T-cell (primary cell): ENCODE data around the gene MAN2B2. TPM values are rescaled to one million over a fixed set of nuclear protein-coding genes. Genes with fewer than 3 reads are reported as not detected.

Experiments
- ATAC-seq, 4 experiments: fragments of 200-7000 bp in 3 of 4; fragments of 150-1000 bp in 1 of 4; cut with Tn5 transposase; replicated peaks in 1 of 4; 1 replicate in 3 of 4; 2 replicates in 1 of 4; pipeline ENCODE4 v1.10.0; 2021; ENCODE audit warnings: moderate library complexity in 3 of 4, mild to moderate bottlenecking in 2 of 4, moderate number of reproducible peaks in 1 of 4
- CTCF ChIA-PET, 2 donors: fragments of 300-600 bp; sonication (Branson Sonifier 250); formaldehyde crosslinking; loops; one replicate each; lab custom pipeline; 2022; ENCODE audit warnings: antibody characterized with exemption in 2 of 2; lab: Charles Lee
- POLR2A ChIA-PET, 2 donors: fragments of 300-600 bp; sonication (Branson Sonifier 250); formaldehyde crosslinking; loops; one replicate each; lab custom pipeline; 2022; ENCODE audit warnings: antibody characterized with exemption in 2 of 2; lab: Charles Lee
- DNase-seq, 35 experiments: peaks; one replicate each; pipeline versions ENCODE4 v3.0.0 to v3.0.0-alpha.2; 2013 to 2023
- H3K27ac ChIP-seq: one replicate; pipeline ENCODE4 v1.5.1; 2013; ENCODE audit warnings: low read length
- H3K27me3 ChIP-seq, 2 experiments: replicated peaks in 1 of 2; 1 replicate in 1 of 2; 2 replicates in 1 of 2; pipeline versions ENCODE4 v1.6.1 to v1.7.0; 2013; ENCODE audit warnings: low read length in 1 of 2, mixed read lengths in 1 of 2; ENCODE audit not compliant: control insufficient read depth in 2 of 2, insufficient read depth in 2 of 2; ENCODE audit errors: extremely low read depth in 1 of 2
- H3K36me3 ChIP-seq, 2 donors: 1 replicate in 1 of 2; 2 replicates in 1 of 2; pipeline versions ENCODE4 v1.6.1 to v1.7.0; 2013; ENCODE audit warnings: low read length in 1 of 2; ENCODE audit not compliant: control insufficient read depth in 2 of 2, insufficient read depth in 1 of 2; ENCODE audit errors: extremely low read depth in 1 of 2
- H3K4me1 ChIP-seq, 2 experiments: 1 replicate in 1 of 2; 2 replicates in 1 of 2; pipeline versions ENCODE4 v1.6.1 to v1.7.0; 2013; ENCODE audit warnings: low read length in 2 of 2, mixed read lengths in 1 of 2; ENCODE audit not compliant: insufficient read depth in 2 of 2, control insufficient read depth in 1 of 2; ENCODE audit errors: extremely low read depth in 1 of 2
- H3K4me3 ChIP-seq, 2 donors: 1 replicate in 1 of 2; 2 replicates in 1 of 2; pipeline versions ENCODE4 v1.5.1 to v1.7.0; 2013; ENCODE audit warnings: mild to moderate bottlenecking in 2 of 2, low read length in 1 of 2, moderate library complexity in 1 of 2; ENCODE audit not compliant: control insufficient read depth in 1 of 2; ENCODE audit errors: extremely low read depth in 1 of 2
- H3K9me3 ChIP-seq: 2 replicates; pipeline ENCODE4 v1.7.0; 2013
- H3K27ac Mint-ChIP-seq, 2 donors: one replicate each; pipeline ENCODE4 v1.8.0; 2020 to 2021; ENCODE audit warnings: mild to moderate bottlenecking in 2 of 2, mixed read lengths in 2 of 2
- H3K27me3 Mint-ChIP-seq, 2 donors: one replicate each; pipeline ENCODE4 v1.8.0; 2021 to 2022; ENCODE audit warnings: mixed read lengths in 2 of 2
- H3K36me3 Mint-ChIP-seq: one replicate; pipeline ENCODE4 v1.8.0; 2021; ENCODE audit warnings: mixed read lengths
- H3K4me1 Mint-ChIP-seq, 3 donors: one replicate each; pipeline ENCODE4 v1.8.0; 2020 to 2022; ENCODE audit warnings: mixed read lengths in 3 of 3, mild to moderate bottlenecking in 1 of 3
- H3K4me3 Mint-ChIP-seq, 3 donors: one replicate each; pipeline ENCODE4 v1.8.0; 2020 to 2022; ENCODE audit warnings: mild to moderate bottlenecking in 3 of 3, mixed read lengths in 3 of 3, moderate library complexity in 3 of 3
- H3K9me3 Mint-ChIP-seq, 3 donors: one replicate each; pipeline ENCODE4 v1.8.0; 2020 to 2022; ENCODE audit warnings: mixed read lengths in 3 of 3
- WGBS: methylation state at CpG from one replicate; pipeline ENCODE4 v1.1.5; 2013; ENCODE audit warnings: missing lambda C conversion rate; ENCODE audit not compliant: insufficient coverage; 5-methylcytosine and 5-hydroxymethylcytosine counted together
- total RNA-seq, 35 experiments: library from RNA in 6 of 35; stranded (reverse) in 6 of 35; fragments of 120-200 nt in 1 of 35; gene quantifications; one replicate each; pipeline versions ENCODE4 v1.2.1 to v1.2.4 and lab custom pipeline; 2013 to 2026

The MAN2B2 gene
- total RNA-seq, 5 donors from 2014 or later (not counting 1 experiment from before 2014, with no cell fraction given), result 27.4 to 54.1 (median 45.8) TPM

GRCh38 chr4:6605605-6606004 lies 30.6 kb downstream of the MAN2B2 start:
- Histone ChIP-seq H3K9me3 (no peaks in the 10 kb centered on the region), H3K4me3 (no peak overlapping the region), H3K4me1 (peaks cover 0 to 9% of the 10 kb centered on the region in 2 experiments), H3K36me3 (peaks cover 27 to 90% of the 10 kb centered on the region in 2 donors), H3K27me3 (no peaks in the 10 kb centered on the region), H3K27ac (no peak overlapping the region)
- CTCF ChIA-PET, result no interaction called here
- H3K9me3 Mint-ChIP-seq, result peaks cover 0 to 8% (median 0%) of the 10 kb centered on the region in 3 donors
- ATAC-seq (no peak), DNase-seq (no peak)
- POLR2A ChIA-PET, result no interaction called here
- 100% methylated on average over 2 of the region's 2 CpGs for WGBS
- peaks cover 88% of the 10 kb centered on the region for H3K36me3 Mint-ChIP-seq
- no peak overlapping the region for H3K4me3 Mint-ChIP-seq
- H3K27ac Mint-ChIP-seq, result no peak overlapping the region
- no peaks in the 10 kb centered on the region for H3K27me3 Mint-ChIP-seq
- peaks cover 0 to 1% (median 0%) of the 10 kb centered on the region in 3 donors for H3K4me1 Mint-ChIP-seq

DNA sequence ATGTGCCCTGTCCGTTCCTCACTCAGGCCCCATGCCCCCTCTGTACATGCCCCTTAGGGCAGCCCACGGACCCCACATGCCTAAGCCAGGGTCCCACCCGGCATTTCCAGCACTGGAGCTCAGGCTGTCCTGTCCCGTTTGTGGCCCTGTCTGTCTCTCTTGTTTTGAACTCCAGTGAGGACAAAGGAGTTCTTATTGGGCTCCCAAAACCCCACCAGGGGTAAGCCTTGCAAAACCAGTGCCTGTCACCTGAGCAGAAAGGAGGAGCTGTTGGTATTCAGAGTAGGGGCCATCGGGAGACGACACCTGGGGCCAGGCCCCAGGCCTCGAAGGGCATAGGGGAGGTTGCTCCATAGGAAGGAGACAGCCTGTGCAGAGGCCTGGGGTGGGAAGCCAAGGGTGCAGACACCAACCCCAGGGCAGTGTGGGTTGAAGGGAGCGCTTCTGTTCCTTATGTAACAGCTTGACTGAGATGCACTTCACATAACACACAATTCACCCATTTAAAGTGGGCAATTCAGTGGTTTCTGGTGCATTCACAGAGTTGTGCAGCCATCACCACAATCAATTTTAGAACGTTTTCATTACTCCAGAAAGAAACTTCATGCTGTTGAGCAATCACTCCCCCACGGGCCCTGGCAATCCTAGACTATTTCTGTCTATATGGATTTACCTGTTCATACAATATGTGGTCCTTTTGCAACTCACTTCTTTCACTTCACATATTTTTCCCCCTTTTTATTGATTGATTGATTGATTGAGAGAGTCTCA lies 31.7 kb downstream of the MAN2B2 start:
- no peaks in the 10 kb centered on the region for H3K27me3 Mint-ChIP-seq
- DNase-seq (no peak), ATAC-seq (no peak)
- H3K27ac ChIP-seq, result no peak overlapping the region
- H3K9me3 Mint-ChIP-seq, result peaks cover 0 to 8% (median 0%) of the 10 kb centered on the region in 3 donors
- ChIA-PET CTCF (no interaction called here), POLR2A (interaction anchor here in 1 of 2 donors (0.5 kb wide), 1 partner anchor 151 kb away, joined by 4 read pairs; no protein-coding TSS in a partner anchor)
- no peak overlapping the region for H3K4me3 Mint-ChIP-seq
- peaks cover 85% of the 10 kb centered on the region for H3K36me3 Mint-ChIP-seq
- 99% methylated on average over 7 of the region's 10 CpGs for WGBS
- peaks cover 0 to 1% (median 0%) of the 10 kb centered on the region in 3 donors for H3K4me1 Mint-ChIP-seq
- H3K9me3 ChIP-seq, result no peaks in the 10 kb centered on the region
- H3K4me3 ChIP-seq, result no peak overlapping the region
- peaks cover 0 to 9% of the 10 kb centered on the region in 2 experiments for H3K4me1 ChIP-seq
- peaks cover 27 to 91% of the 10 kb centered on the region in 2 donors for H3K36me3 ChIP-seq
- no peaks in the 10 kb centered on the region for H3K27me3 ChIP-seq
- H3K27ac Mint-ChIP-seq, result no peak overlapping the region

DNA sequence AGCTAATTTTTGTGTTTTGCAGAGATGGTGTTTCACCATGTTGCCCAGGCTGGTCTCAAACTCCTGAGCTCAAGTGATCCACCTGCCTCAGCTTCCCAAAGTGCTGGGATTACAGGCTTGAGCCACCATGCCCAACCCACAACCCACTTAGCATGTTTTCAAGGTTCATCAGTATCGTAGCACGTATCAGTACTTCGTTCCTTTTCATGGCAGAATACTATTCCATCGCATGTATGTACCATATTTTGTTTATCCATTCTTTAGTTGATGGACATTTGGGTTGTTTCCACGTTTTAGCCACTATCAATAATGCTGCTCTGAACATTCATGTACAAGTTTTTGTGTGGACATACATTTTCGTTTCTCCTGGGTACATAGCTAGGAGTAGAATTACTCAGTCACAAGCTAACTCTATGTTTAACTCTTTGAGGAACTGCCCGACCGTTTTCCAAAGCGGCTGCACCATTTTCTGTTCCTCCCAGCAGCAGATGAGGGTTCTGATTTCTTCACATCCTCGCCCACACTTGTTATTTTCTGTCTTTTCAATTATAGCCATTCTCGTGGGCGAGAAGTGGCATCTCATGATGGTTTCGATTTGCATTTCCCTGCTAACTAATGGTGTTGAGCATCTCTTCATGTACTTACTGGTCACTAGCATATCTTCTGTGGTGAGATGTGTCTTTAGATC lies 32.5 kb downstream of the MAN2B2 start:
- H3K4me3 ChIP-seq, result no peak overlapping the region
- H3K9me3 ChIP-seq, result no peaks in the 10 kb centered on the region
- peaks cover 22 to 91% of the 10 kb centered on the region in 2 donors for H3K36me3 ChIP-seq
- no peak for ATAC-seq
- H3K27ac Mint-ChIP-seq, result no peak overlapping the region
- no peak overlapping the region for H3K4me3 Mint-ChIP-seq
- H3K27me3 Mint-ChIP-seq, result no peaks in the 10 kb centered on the region
- peaks cover 0 to 1% (median 0%) of the 10 kb centered on the region in 3 donors for H3K4me1 Mint-ChIP-seq
- no peak overlapping the region for H3K27ac ChIP-seq
- WGBS, result 84% methylated on average over 4 of the region's 13 CpGs
- H3K4me1 ChIP-seq, result peaks cover 0 to 9% of the 10 kb centered on the region in 2 experiments
- CTCF ChIA-PET, result no interaction called here
- H3K27me3 ChIP-seq, result no peaks in the 10 kb centered on the region
- peaks cover 0 to 8% (median 0%) of the 10 kb centered on the region in 3 donors for H3K9me3 Mint-ChIP-seq
- DNase-seq, result no peak
- POLR2A ChIA-PET, result no interaction called here
- peaks cover 86% of the 10 kb centered on the region for H3K36me3 Mint-ChIP-seq

GRCh38 chr4:6608758-6609414 lies 33.9 kb downstream of the MAN2B2 start:
- Mint-ChIP-seq H3K27ac (no peak overlapping the region), H3K27me3 (no peaks in the 10 kb centered on the region)
- ATAC-seq, result peak in 1 of 4 experiments; percentile 41

GRCh38 chr4:6609415-6610079 lies 34.6 kb downstream of the MAN2B2 start:
- 89% methylated on average over 26 of the region's 26 CpGs for WGBS
- Mint-ChIP-seq H3K4me1 (peaks cover 0 to 1% (median 0%) of the 10 kb centered on the region in 3 donors), H3K4me3 (no peak overlapping the region), H3K36me3 (peaks cover 83% of the 10 kb centered on the region), H3K9me3 (peaks cover 0 to 2% (median 0%) of the 10 kb centered on the region in 3 donors), H3K27ac (no peak overlapping the region), H3K27me3 (no peaks in the 10 kb centered on the region)
- ChIA-PET POLR2A (interaction anchor here in 1 of 2 donors (0.5 kb wide), 1 partner anchor 108 kb away, joined by 4 read pairs; no protein-coding TSS in a partner anchor), CTCF (interaction anchor here in 1 of 2 donors (0.6 kb wide), 1 partner anchor 102 kb away, joined by 4 read pairs; no protein-coding TSS in a partner anchor)
- Histone ChIP-seq H3K9me3 (no peaks in the 10 kb centered on the region), H3K27me3 (no peaks in the 10 kb centered on the region), H3K4me3 (no peak overlapping the region), H3K4me1 (peaks cover 0 to 9% of the 10 kb centered on the region in 2 experiments), H3K36me3 (peaks cover 27 to 89% of the 10 kb centered on the region in 2 donors), H3K27ac (no peak overlapping the region)
- ATAC-seq (no peak), DNase-seq (no peak)

More at GRCh38 chr4:6608758-6609414, 33.9 kb downstream of the MAN2B2 start:
- Mint-ChIP-seq H3K9me3 (peaks cover 0 to 7% (median 0%) of the 10 kb centered on the region in 3 donors), H3K4me3 (no peak overlapping the region), H3K4me1 (peaks cover 0 to 1% (median 0%) of the 10 kb centered on the region in 3 donors), H3K36me3 (peaks cover 83% of the 10 kb centered on the region)
- WGBS, result 73% methylated on average over 22 of the region's 28 CpGs
- Histone ChIP-seq H3K27ac (no peak overlapping the region), H3K4me1 (peaks cover 0 to 9% of the 10 kb centered on the region in 2 experiments), H3K9me3 (no peaks in the 10 kb centered on the region), H3K27me3 (no peaks in the 10 kb centered on the region), H3K4me3 (no peak overlapping the region), H3K36me3 (peaks cover 24 to 85% of the 10 kb centered on the region in 2 donors)
- ChIA-PET CTCF (no interaction called here), POLR2A (interaction anchor here in 1 of 2 donors (0.5 kb wide), 1 partner anchor 109 kb away, joined by 4 read pairs; no protein-coding TSS in a partner anchor)
- peak in 10 of 35 experiments; percentile 2 to 28 (median 7) for DNase-seq
